ENCODE results near the gene MACROD2.

MACROD2 gene

DNA sequence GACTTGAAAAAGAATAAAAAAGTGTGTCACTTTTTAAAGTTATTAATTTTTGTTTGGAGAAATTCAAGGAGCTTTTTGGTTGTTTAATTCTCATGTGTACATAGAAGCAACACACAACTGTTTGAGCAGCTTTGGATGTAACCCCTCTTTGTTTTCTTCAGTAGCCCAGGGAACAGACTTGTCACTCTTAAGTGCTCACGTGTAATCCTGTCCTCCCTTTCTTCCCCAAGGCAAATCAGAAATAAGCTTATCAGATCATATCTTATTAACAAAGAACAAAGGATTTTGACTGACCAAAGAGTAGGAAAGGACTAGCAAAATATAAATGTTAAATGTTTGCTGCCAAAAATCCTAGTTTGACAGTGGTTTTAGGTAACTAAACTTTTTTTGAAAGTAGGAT lies 349.4 kb downstream of the MACROD2 start:
- no peaks in the 10 kb centered on the region for H3K36me3 ChIP-seq (ENCODE audit: control insufficient read depth in 2 of 2, insufficient read depth in 1 of 2, low read length in 2 of 2)
- TF ChIP-seq KLF8 (tag by site-specific recombination; IDR thresholded peaks at IDR 0.05) (no peak), GLIS1 (tag by site-specific recombination; IDR thresholded peaks at IDR 0.05) (no peak), ZNF26 (tag by site-specific recombination; IDR thresholded peaks at IDR 0.05) (no peak), ZNF221 (tag by site-specific recombination; IDR thresholded peaks at IDR 0.05; ENCODE audit: borderline replicate concordance) (no peak), ZNF211 (tag by site-specific recombination; IDR thresholded peaks at IDR 0.05; ENCODE audit: low read depth) (no peak), ZNF133 (tag by site-specific recombination; IDR thresholded peaks at IDR 0.05) (no peak), ZNF248 (tag by site-specific recombination; IDR thresholded peaks at IDR 0.05) (no peak), GLI4 (tag by site-specific recombination; IDR thresholded peaks at IDR 0.05) (no peak), ZNF302 (tag by site-specific recombination; IDR thresholded peaks at IDR 0.05; ENCODE audit: low read depth) (no peak), ZNF175 (tag by site-specific recombination; IDR thresholded peaks at IDR 0.05) (no peak)
- H3K4me3 ChIP-seq (ENCODE audit: low read depth, low read length): no peak overlapping the region
- no peak overlapping the region for H3K27ac ChIP-seq (ENCODE audit: extremely low read depth, low read depth, low read length)
- no peaks in the 10 kb centered on the region for H3K4me1 ChIP-seq (ENCODE audit: control insufficient read depth, insufficient read depth, low read length)
- CTCF ChIA-PET: interaction anchor here (0.6 to 1.1 kb wide), 2 partner anchors 551 to 892 kb away, joined by 4 to 5 read pairs; no protein-coding TSS in a partner anchor
- POLR2A ChIA-PET: no interaction called here
- no peaks in the 10 kb centered on the region for H3K9me3 ChIP-seq (ENCODE audit: control insufficient read depth, insufficient read depth, low read depth, low read length)

GRCh38 chr20:14355791-14356190 lies 360.5 kb downstream of the MACROD2 start:
- CTCF ChIA-PET: no interaction called here
- POLR2A ChIA-PET: no interaction called here
- Histone ChIP-seq H3K36me3 (ENCODE audit: control insufficient read depth in 2 of 2, insufficient read depth in 1 of 2, low read length in 2 of 2) (no peaks in the 10 kb centered on the region), H3K4me1 (ENCODE audit: control insufficient read depth, insufficient read depth, low read length) (no peaks in the 10 kb centered on the region), H3K27ac (ENCODE audit: extremely low read depth, low read depth, low read length) (no peak overlapping the region), H3K4me3 (ENCODE audit: low read depth, low read length) (no peak overlapping the region), H3K9me3 (ENCODE audit: control insufficient read depth, insufficient read depth, low read depth, low read length) (no peaks in the 10 kb centered on the region)
- TF ChIP-seq ZNF792 (tag by site-specific recombination; IDR thresholded peaks at IDR 0.05) (no peak), HOXA7 (CRISPR knock-in tag; IDR thresholded peaks at IDR 0.05; ENCODE audit: borderline replicate concordance) (no peak), ZNF266 (tag by site-specific recombination; IDR thresholded peaks at IDR 0.05; ENCODE audit: low read depth) (no peak), ZNF146 (tag by site-specific recombination; IDR thresholded peaks at IDR 0.05) (no peak)
- TF ChIP-seq, protein P1, sequence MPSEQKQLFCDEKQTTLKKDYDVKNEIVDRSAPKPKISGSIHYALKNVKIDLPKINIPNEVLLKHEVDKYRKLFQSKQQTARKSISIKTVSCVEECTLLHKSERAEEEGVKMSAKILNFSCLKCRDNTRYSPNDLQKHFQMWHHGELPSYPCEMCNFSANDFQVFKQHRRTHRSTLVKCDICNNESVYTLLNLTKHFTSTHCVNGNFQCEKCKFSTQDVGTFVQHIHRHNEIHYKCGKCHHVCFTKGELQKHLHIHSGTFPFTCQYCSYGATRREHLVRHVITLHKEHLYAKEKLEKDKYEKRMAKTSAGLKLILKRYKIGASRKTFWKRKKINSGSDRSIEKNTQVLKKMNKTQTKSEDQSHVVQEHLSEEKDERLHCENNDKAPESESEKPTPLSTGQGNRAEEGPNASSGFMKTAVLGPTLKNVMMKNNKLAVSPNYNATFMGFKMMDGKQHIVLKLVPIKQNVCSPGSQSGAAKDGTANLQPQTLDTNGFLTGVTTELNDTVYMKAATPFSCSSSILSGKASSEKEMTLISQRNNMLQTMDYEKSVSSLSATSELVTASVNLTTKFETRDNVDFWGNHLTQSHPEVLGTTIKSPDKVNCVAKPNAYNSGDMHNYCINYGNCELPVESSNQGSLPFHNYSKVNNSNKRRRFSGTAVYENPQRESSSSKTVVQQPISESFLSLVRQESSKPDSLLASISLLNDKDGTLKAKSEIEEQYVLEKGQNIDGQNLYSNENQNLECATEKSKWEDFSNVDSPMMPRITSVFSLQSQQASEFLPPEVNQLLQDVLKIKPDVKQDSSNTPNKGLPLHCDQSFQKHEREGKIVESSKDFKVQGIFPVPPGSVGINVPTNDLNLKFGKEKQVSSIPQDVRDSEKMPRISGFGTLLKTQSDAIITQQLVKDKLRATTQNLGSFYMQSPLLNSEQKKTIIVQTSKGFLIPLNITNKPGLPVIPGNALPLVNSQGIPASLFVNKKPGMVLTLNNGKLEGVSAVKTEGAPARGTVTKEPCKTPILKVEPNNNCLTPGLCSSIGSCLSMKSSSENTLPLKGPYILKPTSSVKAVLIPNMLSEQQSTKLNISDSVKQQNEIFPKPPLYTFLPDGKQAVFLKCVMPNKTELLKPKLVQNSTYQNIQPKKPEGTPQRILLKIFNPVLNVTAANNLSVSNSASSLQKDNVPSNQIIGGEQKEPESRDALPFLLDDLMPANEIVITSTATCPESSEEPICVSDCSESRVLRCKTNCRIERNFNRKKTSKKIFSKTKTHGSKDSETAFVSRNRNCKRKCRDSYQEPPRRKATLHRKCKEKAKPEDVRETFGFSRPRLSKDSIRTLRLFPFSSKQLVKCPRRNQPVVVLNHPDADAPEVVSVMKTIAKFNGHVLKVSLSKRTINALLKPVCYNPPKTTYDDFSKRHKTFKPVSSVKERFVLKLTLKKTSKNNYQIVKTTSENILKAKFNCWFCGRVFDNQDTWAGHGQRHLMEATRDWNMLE (tag by site-specific recombination; conservative IDR thresholded peaks at IDR 0.05; ENCODE audit: low read depth): no peak

- H3K27ac ChIP-seq (ENCODE audit: extremely low read depth, low read depth, low read length): no peak overlapping the region
- ChIA-PET POLR2A (no interaction called here), CTCF (no interaction called here)
- no peaks in the 10 kb centered on the region for H3K4me1 ChIP-seq (ENCODE audit: control insufficient read depth, insufficient read depth, low read length)
- no peaks in the 10 kb centered on the region for H3K36me3 ChIP-seq (ENCODE audit: control insufficient read depth in 2 of 2, insufficient read depth in 1 of 2, low read length in 2 of 2)
- H3K4me3 ChIP-seq (ENCODE audit: low read depth, low read length): no peak overlapping the region
- H3K9me3 ChIP-seq (ENCODE audit: control insufficient read depth, insufficient read depth, low read depth, low read length): no peaks in the 10 kb centered on the region
- no peak for TF ChIP-seq ZNF239 (tag by site-specific recombination; IDR thresholded peaks at IDR 0.05)
- no peak for TF ChIP-seq ZNF830 (tag by site-specific recombination; IDR thresholded peaks at IDR 0.05; ENCODE audit: low read depth)
- TF ChIP-seq PATZ1 (tag by site-specific recombination; IDR thresholded peaks at IDR 0.05): no peak
- TF ChIP-seq, protein P2, sequence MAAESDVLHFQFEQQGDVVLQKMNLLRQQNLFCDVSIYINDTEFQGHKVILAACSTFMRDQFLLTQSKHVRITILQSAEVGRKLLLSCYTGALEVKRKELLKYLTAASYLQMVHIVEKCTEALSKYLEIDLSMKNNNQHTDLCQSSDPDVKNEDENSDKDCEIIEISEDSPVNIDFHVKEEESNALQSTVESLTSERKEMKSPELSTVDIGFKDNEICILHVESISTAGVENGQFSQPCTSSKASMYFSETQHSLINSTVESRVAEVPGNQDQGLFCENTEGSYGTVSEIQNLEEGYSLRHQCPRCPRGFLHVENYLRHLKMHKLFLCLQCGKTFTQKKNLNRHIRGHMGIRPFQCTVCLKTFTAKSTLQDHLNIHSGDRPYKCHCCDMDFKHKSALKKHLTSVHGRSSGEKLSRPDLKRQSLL (tag by site-specific recombination; IDR thresholded peaks at IDR 0.05): no peak
- TF ChIP-seq ZNF221 (tag by site-specific recombination; IDR thresholded peaks at IDR 0.05; ENCODE audit: borderline replicate concordance): no peak
- no peak for TF ChIP-seq ZNF184 (tag by site-specific recombination; IDR thresholded peaks at IDR 0.05)
- TF ChIP-seq, protein P3, sequence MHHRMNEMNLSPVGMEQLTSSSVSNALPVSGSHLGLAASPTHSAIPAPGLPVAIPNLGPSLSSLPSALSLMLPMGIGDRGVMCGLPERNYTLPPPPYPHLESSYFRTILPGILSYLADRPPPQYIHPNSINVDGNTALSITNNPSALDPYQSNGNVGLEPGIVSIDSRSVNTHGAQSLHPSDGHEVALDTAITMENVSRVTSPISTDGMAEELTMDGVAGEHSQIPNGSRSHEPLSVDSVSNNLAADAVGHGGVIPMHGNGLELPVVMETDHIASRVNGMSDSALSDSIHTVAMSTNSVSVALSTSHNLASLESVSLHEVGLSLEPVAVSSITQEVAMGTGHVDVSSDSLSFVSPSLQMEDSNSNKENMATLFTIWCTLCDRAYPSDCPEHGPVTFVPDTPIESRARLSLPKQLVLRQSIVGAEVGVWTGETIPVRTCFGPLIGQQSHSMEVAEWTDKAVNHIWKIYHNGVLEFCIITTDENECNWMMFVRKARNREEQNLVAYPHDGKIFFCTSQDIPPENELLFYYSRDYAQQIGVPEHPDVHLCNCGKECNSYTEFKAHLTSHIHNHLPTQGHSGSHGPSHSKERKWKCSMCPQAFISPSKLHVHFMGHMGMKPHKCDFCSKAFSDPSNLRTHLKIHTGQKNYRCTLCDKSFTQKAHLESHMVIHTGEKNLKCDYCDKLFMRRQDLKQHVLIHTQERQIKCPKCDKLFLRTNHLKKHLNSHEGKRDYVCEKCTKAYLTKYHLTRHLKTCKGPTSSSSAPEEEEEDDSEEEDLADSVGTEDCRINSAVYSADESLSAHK (tag by site-specific recombination; IDR thresholded peaks at IDR 0.05): no peak
Observed at GRCh38 chr20:14360416-14360815, 365.1 kb downstream of the MACROD2 start.
